Mesodermal cell (in vitro differentiated cells): ENCODE data around the gene MRPL20.

Experiments
- H3K27ac ChIP-seq: 2 replicates; pipeline ENCODE4 v1.7.0; 2013; ENCODE audit warnings: mild to moderate bottlenecking, low read depth, low read length, moderate library complexity; ENCODE audit not compliant: severe bottlenecking
- H3K36me3 ChIP-seq: 2 replicates; pipeline ENCODE4 v1.7.1; 2013; ENCODE audit warnings: mild to moderate bottlenecking, low read length, moderate library complexity; ENCODE audit not compliant: control insufficient read depth, insufficient read depth
- H3K4me1 ChIP-seq: one replicate; pipeline ENCODE4 v1.7.1; 2013; ENCODE audit warnings: mild to moderate bottlenecking, low read length; ENCODE audit not compliant: insufficient read depth, control insufficient read depth, poor library complexity, severe bottlenecking
- H3K4me3 ChIP-seq: 2 replicates; pipeline ENCODE4 v1.7.0; 2013; ENCODE audit warnings: low read length, control low read depth, mild to moderate bottlenecking; ENCODE audit not compliant: insufficient read depth, poor library complexity, severe bottlenecking; ENCODE audit errors: extremely low read depth
- H3K9me3 ChIP-seq: 2 replicates; pipeline ENCODE4 v1.7.1; 2013; ENCODE audit warnings: mild to moderate bottlenecking, low read length, moderate library complexity; ENCODE audit not compliant: control insufficient read depth
- WGBS, 2 experiments: methylation state at CpG; one replicate each; pipeline ENCODE4 v1.1.5; 2013; ENCODE audit warnings: missing lambda C conversion rate in 2 of 2; ENCODE audit not compliant: insufficient coverage in 2 of 2; 5-methylcytosine and 5-hydroxymethylcytosine counted together

The MRPL20 gene

GRCh38 chr1:1366699-1367066, 40.4 kb downstream of the MRPL20 start:
- Histone ChIP-seq H3K4me3 (no peak overlapping the region), H3K4me1 (peaks cover 3% of the 10 kb centered on the region)
- WGBS, 2 experiments = 93 to 95% methylated on average over 3 of the region's 3 CpGs

DNA sequence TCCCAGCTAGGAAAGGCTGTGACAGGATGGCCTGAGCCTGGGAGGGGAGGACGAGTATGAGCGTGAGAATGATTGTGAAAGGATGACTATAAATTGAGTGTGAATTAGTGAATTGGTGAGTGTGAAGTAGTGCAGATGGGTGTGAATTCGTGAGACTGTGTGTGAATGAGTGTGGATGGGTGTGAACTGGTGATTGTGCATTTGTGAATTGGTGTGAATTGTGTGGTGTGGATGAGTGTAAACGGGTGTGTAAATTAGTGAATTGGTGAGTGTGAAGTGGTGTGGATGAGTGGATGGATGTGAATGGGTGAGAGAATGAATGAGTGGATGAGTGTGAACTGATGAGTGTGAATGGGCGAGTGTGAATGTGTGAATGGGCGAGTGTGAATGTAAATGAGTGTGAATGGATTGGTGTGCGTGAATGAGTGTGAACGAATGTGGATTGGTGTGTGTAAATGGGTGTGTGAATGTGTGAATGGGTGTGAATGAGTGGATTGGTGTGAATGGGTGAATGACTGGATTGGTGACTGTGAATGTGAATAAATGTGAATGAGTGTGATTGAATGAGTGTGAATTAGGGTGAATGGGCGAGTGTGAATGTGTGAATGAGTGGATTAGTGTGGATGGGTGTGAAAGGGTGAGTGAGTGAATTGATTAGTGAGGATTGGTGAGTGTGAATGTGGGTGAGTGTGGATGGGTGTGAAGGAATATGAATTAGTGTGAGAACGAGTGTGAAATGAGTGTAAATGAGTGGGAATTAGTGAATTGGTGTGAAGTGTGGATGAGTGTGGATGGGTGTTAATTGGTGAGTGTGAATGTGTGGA, 41.0 kb downstream of the MRPL20 start:
- Histone ChIP-seq H3K36me3 (peaks cover 5% of the 10 kb centered on the region), H3K9me3 (peaks cover 17% of the 10 kb centered on the region), H3K4me3 (no peak overlapping the region), H3K4me1 (peaks cover 9% of the 10 kb centered on the region), H3K27ac (no peak overlapping the region)
- WGBS, 2 experiments = 77 to 84% methylated on average over 10 of the region's 10 CpGs

More at GRCh38 chr1:1366699-1367066, 40.4 kb downstream of the MRPL20 start:
- peaks cover 17% of the 10 kb centered on the region for H3K9me3 ChIP-seq
- peaks cover 7% of the 10 kb centered on the region for H3K36me3 ChIP-seq
- no peak overlapping the region for H3K27ac ChIP-seq

DNA sequence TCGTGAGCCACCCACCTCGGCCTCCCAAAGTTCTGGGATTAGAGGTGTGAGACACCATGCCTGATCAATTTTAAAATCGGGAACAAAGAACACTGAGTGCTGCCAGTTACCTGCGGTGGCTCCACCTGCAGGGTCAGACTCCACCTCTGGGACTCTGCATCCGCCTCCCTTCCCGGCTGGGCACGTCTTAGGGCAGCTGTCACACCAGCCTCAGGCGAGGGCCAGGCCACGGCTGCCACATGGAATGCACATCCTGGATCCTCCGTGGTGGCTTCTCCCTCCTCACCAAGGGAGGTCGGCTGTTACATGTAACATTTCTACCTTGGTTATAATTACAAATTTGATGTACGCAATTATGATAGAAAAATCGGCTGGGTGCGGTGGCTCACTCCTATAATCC, 42.8 kb downstream of the MRPL20 start:
- Histone ChIP-seq H3K4me1 (peaks cover 26% of the 10 kb centered on the region), H3K4me3 (no peak overlapping the region), H3K9me3 (peaks cover 17% of the 10 kb centered on the region), H3K27ac (no peak overlapping the region), H3K36me3 (no peaks in the 10 kb centered on the region)
- 88 to 90% methylated on average over 8 to 10 of the region's 14 CpGs for WGBS, 2 experiments

DNA sequence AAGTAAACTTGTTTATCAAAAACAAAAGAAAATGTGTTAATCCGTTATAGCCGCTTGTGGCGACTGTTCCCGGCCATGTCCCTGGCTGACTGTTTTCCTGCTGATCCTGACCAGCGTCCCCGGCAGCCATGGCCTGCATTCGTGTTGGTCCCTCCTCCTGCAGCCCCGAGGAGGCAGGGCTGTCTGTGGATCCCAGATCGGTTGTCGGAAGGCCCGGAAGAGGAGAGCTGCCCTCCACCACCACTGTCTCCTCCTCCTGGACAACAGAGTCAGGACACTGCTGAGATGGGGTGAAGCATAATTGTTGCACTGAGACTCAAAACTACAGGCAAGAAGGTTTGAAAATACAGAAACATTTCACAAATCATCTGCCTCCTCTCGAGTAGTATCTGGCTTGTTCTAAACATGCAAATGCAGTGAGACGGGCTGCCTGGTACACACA, 45.1 kb downstream of the MRPL20 start:
- 40 to 42% methylated on average over 8 to 9 of the region's 13 CpGs for WGBS, 2 experiments
- Histone ChIP-seq H3K27ac (peak overlapping the region; percentile 97), H3K36me3 (no peaks in the 10 kb centered on the region), H3K9me3 (peaks cover 13% of the 10 kb centered on the region), H3K4me1 (peaks cover 31% of the 10 kb centered on the region), H3K4me3 (no peak overlapping the region)

DNA sequence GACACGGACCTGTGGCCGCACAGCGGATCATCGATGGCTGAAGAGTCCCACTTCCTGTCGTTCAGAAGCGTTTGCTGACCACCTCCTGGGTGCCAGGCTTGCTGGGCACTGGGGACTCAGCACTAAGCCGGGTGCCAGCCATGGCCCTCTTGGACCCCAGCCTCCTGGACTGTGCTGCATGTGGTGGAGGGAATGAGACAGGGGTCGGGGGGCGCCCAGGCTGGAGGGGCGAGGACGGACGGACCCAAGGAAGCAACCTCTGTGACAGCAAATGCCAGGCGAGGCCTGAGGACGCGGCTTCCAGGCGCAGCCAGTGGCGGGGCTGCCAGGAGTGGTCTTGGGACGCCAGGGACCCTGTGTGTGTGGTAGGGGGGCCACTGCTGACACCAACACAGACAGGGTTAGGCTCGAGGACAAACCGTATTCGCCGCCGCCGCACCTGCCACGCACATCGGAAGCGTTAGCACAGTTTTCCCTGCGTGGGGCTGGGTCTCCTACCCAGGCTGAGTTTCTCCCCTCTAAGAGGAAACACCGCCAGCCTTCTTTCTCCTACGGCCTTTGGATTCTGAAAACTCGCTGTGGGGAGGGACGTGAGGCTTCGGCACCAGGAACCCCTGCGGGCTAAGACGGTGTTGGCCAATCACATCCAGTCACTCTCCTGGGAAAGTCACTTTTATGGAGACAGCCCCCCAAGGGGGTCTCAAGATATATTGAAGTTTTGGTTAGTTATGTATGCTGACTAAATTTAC, 45.7 kb downstream of the MRPL20 start:
- Histone ChIP-seq H3K27ac (peak overlapping the region; percentile 97), H3K4me1 (peaks cover 34% of the 10 kb centered on the region), H3K9me3 (peaks cover 7% of the 10 kb centered on the region), H3K4me3 (no peak overlapping the region), H3K36me3 (no peaks in the 10 kb centered on the region)
- WGBS, 2 experiments = 80 to 88% methylated on average over 24 to 30 of the region's 35 CpGs

GRCh38 chr1:1360506-1361169, 46.5 kb downstream of the MRPL20 start:
- H3K36me3 ChIP-seq = no peaks in the 10 kb centered on the region
- H3K4me1 ChIP-seq = peaks cover 39% of the 10 kb centered on the region
- no peak overlapping the region for H3K4me3 ChIP-seq
- H3K9me3 ChIP-seq = no peaks in the 10 kb centered on the region
- H3K27ac ChIP-seq = peak overlapping the region; percentile 97
- 62 to 68% methylated on average over 17 to 19 of the region's 20 CpGs for WGBS, 2 experiments

DNA sequence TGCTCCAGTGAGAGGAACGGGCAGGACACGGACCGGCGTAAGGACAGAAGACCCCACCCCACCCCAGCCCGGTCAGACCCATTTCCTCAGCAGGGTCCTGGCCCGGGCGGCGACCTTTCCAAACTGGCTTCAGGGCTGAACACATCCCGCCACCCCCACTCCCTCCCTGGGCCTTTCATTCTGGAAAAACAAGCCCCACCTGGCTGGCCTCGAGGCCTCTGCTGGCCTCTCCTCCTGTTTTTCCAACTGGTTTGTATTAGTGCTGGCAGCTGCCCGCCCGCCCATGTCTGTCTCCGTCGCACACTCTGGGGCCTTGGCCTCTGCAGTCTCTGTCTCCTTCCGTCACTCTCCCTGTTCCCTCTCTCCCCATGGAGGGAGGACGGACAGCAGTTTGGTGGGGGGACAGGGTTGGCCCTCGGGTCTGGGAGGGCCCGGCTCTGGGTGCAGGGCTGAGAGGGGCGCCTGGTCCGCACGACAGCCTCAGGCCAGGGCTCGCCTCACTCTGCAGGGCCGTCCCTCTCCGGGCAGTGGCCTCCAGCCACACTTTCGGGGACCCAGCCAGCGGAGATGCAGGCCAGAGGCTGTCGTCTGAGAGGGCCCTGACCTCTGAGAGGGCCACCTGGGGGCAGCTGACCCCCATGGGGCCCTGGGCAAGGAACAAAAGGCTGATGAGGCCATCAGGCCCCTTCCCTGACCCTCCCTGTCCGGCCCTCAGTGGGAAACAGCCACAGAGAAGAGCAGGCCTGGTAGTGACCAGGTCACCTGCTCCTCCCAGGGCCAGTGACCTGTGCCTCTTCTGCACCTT, 47.2 kb downstream of the MRPL20 start:
- peaks cover 39% of the 10 kb centered on the region for H3K4me1 ChIP-seq
- H3K9me3 ChIP-seq = no peaks in the 10 kb centered on the region
- H3K4me3 ChIP-seq = no peak overlapping the region
- no peaks in the 10 kb centered on the region for H3K36me3 ChIP-seq
- H3K27ac ChIP-seq = peak overlapping the region; percentile 97
- WGBS, 2 experiments = 79 to 80% methylated on average over 16 to 26 of the region's 28 CpGs

DNA sequence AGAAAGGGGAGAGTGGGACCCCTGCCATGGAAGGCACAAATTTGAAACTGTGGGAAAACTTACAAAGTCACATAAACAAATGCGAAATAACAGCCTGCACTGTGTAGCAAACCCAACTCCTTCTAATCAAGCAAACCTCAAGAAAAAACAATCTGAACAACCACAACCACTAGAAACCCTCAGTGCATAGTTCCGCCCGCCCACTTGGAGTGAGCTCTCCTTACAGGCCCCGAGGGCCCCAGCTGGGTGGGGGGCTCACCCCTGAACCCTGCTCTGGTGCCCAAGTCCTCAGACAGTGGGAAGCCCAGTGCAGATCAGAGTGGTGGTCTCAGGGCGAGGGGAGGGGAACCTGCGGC, 47.8 kb downstream of the MRPL20 start:
- peaks cover 39% of the 10 kb centered on the region for H3K4me1 ChIP-seq
- peak overlapping the region; percentile 97 for H3K27ac ChIP-seq
- H3K4me3 ChIP-seq = no peak overlapping the region
- H3K36me3 ChIP-seq = peaks cover 3% of the 10 kb centered on the region
- H3K9me3 ChIP-seq = no peaks in the 10 kb centered on the region
- 81 to 83% methylated on average over 3 to 4 of the region's 6 CpGs for WGBS, 2 experiments

- Histone ChIP-seq H3K36me3 (peaks cover 9% of the 10 kb centered on the region), H3K27ac (peak within 1 kb of the TSS; percentile 97), H3K4me1 (peaks cover 39% of the 10 kb centered on the region), H3K4me3 (peak within 1 kb of the TSS; percentile 88), H3K9me3 (no peaks in the 10 kb centered on the region)
- 49 to 57% methylated on average over 19 of the region's 29 CpGs for WGBS, 2 experiments
These were observed 48.4 kb downstream of the MRPL20 start, which contains the start of gene MXRA8 for GRCh38 chr1:1358433-1359271. MXRA8 (minus strand) TSS chr1:1358555; CDS start chr1:1358504, 51 bp downstream.
